Activated T-cell treated with anti-CD3 and anti-CD28 coated beads, Interleukin-2, amount 50 U/mL, for 24 hours (primary cell): Measurements from ENCODE around the gene NEURL1B.

Experiments used
- DNase-seq: peaks from one replicate; pipeline ENCODE4 v3.0.0-alpha.2; 2020
- H3K27ac Mint-ChIP-seq: 2 replicates; pipeline ENCODE4 v1.8.0; 2020; ENCODE audit warnings: mild to moderate bottlenecking, mixed read lengths
- H3K27me3 Mint-ChIP-seq: 2 replicates; pipeline ENCODE4 v1.8.0; 2020; ENCODE audit warnings: mixed read lengths
- H3K36me3 Mint-ChIP-seq: 2 replicates; pipeline ENCODE4 v1.8.0; 2020; ENCODE audit warnings: low read depth, mixed read lengths
- H3K4me1 Mint-ChIP-seq: 2 replicates; pipeline ENCODE4 v1.8.0; 2020; ENCODE audit warnings: low read depth, mixed read lengths
- H3K4me3 Mint-ChIP-seq: 2 replicates; pipeline ENCODE4 v1.8.0; 2020; ENCODE audit warnings: mild to moderate bottlenecking, moderate library complexity, mixed read lengths
- H3K9me3 Mint-ChIP-seq: 2 replicates; pipeline ENCODE4 v1.8.0; 2020; ENCODE audit warnings: mixed read lengths

Gene NEURL1B

DNA sequence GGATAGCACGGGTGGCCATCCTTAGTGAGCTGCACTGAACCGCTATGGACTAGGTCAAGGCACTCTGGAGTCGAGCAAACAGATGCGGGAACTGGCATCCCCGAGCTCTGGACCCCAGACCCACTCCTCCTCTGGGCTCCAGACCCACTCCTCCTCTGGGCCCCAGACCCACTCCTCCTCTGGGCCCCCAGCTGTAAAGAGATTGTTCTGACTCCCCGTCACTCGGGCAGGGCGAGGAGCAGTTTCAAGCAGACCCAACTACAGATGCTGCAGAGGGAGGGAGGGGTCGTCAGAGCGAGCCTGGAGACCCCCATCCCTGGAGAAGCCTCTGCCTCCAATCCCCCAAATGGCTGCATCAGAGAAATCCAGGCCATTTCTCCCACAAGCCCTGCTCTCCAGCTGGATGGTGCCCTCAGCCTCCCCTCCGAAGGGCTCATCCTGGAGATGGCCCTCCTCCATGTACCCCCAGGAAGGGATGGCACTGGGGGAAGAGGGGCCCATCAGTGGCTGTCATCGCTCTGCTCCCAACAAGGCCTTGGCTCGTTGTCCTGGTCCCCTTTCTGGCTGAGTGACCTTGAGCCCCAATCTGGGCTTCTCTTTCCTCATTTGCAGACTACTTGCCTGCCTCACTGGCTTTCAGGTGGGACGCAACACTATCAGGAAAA is 91.3 kb downstream of the NEURL1B start:
- Mint-ChIP-seq H3K27me3 (no peaks in the 10 kb centered on the region), H3K27ac (no peak overlapping the region), H3K4me1 (no peaks in the 10 kb centered on the region)

DNA sequence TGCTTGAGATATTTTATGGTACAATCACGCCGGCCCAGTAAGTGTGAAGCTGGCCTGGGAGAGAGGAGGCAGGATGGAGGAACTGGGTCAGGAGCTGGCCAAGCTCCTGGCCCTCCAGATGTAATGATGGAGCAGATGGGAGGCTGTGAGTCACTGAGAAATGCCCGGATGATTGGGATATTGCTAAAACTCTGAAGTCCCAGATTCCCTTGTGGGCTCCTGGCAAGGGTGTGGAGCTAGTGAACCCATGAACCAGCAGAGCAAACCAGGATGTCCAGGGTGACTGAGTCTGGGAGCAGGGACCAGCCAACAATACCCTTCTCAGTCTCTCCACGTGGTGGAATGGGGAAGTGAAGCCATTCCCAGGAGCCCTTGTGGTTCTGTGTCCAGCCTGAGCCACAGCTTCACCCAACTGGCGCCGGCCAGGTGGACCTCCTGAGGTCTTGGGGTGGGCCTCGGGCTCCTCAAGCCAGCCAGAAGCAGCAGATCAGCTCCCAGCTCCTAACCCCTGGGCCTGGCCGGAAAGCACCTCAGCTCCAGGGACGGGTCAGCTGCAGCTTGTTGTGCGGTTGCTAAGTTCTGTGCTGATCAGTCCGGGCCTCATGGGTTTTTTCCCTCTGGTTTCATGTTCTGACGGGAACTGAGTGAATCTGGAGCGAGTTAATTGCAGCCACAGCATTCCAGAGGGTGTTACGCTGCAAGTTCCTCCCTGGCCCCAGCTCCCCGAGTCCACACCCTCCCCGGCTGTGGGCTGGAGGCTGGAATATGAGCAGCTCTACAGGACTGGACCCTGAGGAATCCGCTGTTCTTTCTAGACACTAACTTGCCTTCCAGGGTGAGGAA is 92.3 kb downstream of the NEURL1B start:
- Mint-ChIP-seq H3K36me3 (no peaks in the 10 kb centered on the region), H3K9me3 (no peaks in the 10 kb centered on the region), H3K4me1 (no peaks in the 10 kb centered on the region), H3K4me3 (no peak overlapping the region), H3K27ac (no peak overlapping the region), H3K27me3 (no peaks in the 10 kb centered on the region)
- DNase-seq: no peak

More for the DNA sequence above, 91.3 kb downstream of the NEURL1B start:
- no peak for DNase-seq
- Mint-ChIP-seq H3K9me3 (no peaks in the 10 kb centered on the region), H3K4me3 (no peak overlapping the region), H3K36me3 (no peaks in the 10 kb centered on the region)

DNA sequence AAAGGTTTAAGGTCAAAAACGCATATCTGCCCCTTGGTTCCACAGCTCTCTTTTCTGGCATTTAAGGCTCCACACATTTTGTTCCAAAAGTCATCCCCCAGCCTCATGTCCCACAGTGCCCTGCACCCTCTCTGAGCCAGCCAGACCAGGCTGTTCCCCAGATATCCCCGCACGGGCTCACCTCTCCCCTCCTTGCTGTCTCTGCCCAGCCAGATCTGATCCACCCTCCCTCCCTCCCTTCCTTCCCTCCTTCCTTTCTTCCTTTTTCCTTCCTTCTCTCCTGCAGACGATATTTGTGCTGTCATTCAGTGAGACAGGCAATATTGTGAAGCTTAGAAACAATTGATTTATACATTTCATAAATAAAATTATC is 92.9 kb downstream of the NEURL1B start:
- Mint-ChIP-seq H3K36me3 (no peaks in the 10 kb centered on the region), H3K4me1 (no peaks in the 10 kb centered on the region), H3K27ac (no peak overlapping the region), H3K27me3 (no peaks in the 10 kb centered on the region), H3K9me3 (no peaks in the 10 kb centered on the region), H3K4me3 (no peak overlapping the region)
- DNase-seq: no peak

DNA sequence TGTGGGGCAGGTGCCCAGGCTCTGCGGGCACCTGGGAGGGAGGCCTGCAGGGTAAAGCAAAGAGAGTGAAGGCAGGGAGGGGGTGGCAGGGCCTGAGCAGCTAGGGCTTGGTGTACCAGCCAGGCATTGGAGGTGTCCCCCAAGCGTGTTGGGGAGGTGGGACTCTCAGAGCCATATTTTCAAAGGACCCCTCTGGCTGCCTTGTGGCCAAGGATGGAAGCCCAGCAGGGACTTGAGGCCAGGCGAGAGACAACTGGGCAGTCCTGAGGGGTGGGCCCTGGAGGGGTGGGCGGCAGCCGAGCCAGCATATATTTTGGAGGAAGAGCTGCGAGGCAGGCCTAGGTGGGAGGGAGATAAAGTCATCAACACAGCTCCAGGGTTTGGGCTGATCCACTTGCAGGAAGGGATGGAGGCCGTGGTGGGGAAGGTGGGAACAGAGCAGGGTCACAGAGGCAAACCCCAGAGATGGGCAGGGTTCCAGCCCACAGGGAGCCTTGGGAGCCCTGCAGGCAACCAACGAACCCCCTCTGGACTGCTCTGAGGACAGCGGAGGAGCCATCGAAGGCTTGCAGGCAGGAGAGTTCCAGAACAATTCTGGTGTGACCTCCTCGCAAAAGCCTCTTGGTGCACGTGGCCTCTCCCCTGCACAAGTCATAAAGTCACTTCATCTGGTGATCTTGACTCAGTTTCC is 94.2 kb downstream of the NEURL1B start:
- Mint-ChIP-seq H3K27me3 (no peaks in the 10 kb centered on the region), H3K36me3 (no peaks in the 10 kb centered on the region), H3K4me3 (no peak overlapping the region), H3K9me3 (no peaks in the 10 kb centered on the region), H3K27ac (no peak overlapping the region), H3K4me1 (no peaks in the 10 kb centered on the region)
- DNase-seq: no peak

DNA sequence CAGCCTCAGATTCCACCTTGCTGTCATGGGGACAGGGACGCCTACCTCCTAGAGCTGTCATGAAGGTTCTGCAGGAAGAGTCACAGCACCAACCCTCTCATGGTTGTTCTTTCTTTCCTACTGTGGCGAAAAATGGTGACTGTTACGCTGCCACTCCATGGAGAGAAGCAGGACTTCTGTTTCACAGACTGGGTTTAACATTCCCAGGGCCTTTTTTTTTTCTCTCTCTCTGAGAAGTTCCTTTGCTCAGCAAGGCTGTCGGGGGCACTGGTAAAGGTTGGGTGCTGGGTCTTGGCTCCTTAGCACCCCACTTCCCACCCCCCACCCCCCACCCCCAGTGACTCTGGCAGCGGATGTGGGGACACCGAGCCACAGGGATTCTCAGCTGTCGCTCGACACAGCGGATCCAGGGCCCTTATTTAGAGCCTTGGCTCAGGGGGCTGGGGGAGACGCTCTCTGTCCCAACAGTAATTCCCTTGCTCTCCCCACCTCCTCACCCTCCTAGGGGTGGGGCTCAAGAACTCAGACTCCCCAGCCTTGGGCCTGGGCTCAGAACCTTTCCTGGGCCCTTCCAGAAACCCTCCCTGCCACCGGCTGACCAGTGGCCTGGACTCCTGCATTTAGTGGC is 95.6 kb downstream of the NEURL1B start:
- Mint-ChIP-seq H3K9me3 (no peaks in the 10 kb centered on the region), H3K4me3 (no peak overlapping the region), H3K36me3 (no peaks in the 10 kb centered on the region), H3K27ac (no peak overlapping the region), H3K4me1 (no peaks in the 10 kb centered on the region), H3K27me3 (no peaks in the 10 kb centered on the region)
- DNase-seq: no peak

- no peak for DNase-seq
- Mint-ChIP-seq H3K27ac (no peak overlapping the region), H3K4me1 (no peaks in the 10 kb centered on the region), H3K4me3 (no peak overlapping the region), H3K27me3 (no peaks in the 10 kb centered on the region), H3K9me3 (no peaks in the 10 kb centered on the region), H3K36me3 (no peaks in the 10 kb centered on the region)
Measured at GRCh38 chr5:172739375-172739774, 98.3 kb downstream of the NEURL1B start.

DNA sequence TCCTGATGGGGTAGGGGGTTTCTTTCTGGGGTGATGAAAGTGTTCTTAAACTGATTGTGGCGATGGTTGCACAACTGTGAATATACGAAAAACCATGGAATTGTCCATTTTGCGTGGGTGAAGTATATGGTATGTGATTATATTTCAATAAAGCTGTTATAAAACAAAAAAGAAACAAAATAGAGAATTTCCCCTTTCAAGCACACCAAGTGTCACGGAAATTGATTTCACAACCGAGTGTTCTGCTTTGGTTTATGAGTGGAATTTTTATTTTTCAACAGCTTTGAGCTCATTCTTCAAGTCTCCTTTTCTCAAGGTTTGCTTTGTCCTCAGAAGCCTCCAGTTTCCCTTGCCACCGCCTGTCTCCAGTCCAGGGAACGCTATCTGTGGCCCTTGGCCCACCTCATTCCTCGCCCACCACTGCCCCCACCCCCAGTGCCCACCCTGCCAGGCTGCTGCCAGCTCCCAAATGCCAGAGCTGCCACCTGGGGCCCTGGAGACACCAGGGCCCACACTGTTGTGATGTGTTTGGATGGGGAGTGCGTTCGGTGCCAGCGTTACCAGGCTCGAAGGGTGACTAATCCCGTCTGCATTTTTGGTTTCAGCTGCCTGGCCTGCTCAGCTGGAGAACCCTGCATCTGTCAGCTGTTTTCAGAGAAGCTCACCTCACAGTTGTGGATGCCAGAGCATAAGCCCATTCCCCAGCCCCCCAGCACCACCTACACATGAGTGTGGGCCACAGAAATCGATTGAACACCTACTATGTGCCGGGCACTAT is 99.6 kb downstream of the NEURL1B start:
- Mint-ChIP-seq H3K9me3 (no peaks in the 10 kb centered on the region), H3K4me3 (no peak overlapping the region), H3K27ac (no peak overlapping the region), H3K27me3 (no peaks in the 10 kb centered on the region), H3K36me3 (no peaks in the 10 kb centered on the region), H3K4me1 (peaks cover 2% of the 10 kb centered on the region)
- no peak for DNase-seq
